Tibial artery (tissue), 4 donors: ENCODE measurements around the gene CEP97.

Experiments used
- DNase-seq, 2 donors: peaks; one replicate each; pipeline ENCODE4 v3.0.0-alpha.2; 2019
- H3K27ac ChIP-seq, 2 donors: fragments of 200-600 bp; sonication (generic) in 1 of 2; 1 replicate in 1 of 2; 2 replicates in 1 of 2; pipeline ENCODE4 v1.5.1; 2018 to 2019; ENCODE audit warnings: mild to moderate bottlenecking in 1 of 2
- H3K27me3 ChIP-seq, 2 donors: fragments of 200-600 bp; sonication (generic) in 1 of 2; one replicate each; pipeline versions ENCODE4 v1.5.1 to v1.6.0; 2016 to 2019
- H3K36me3 ChIP-seq, 3 donors: fragments of 200-600 bp; sonication (generic) in 2 of 3; one replicate each; pipeline ENCODE4 v1.5.1; 2016 to 2019; ENCODE audit warnings: mild to moderate bottlenecking in 2 of 3
- H3K4me1 ChIP-seq, 4 donors: fragments of 200-600 bp; sonication (generic) in 2 of 4; 1 replicate in 3 of 4; 2 replicates in 1 of 4; pipeline ENCODE4 v1.5.1; 2016 to 2019
- H3K4me3 ChIP-seq, 2 donors: fragments of 200-600 bp; sonication (generic) in 1 of 2; 1 replicate in 1 of 2; 2 replicates in 1 of 2; pipeline ENCODE4 v1.5.1; 2018 to 2019; ENCODE audit warnings: mild to moderate bottlenecking in 2 of 2
- H3K9me3 ChIP-seq, 3 donors: fragments of 200-600 bp; sonication (generic) in 1 of 3; one replicate each; pipeline ENCODE4 v1.5.1; 2016 to 2019
- CTCF ChIP-seq, 2 experiments: fragments of 200-600 bp in 1 of 2; fragments of 450-650 bp in 1 of 2; IDR thresholded peaks; one replicate each; pipeline ENCODE4 v1.5.1; 2017 to 2019; ENCODE audit warnings: antibody characterized with exemption in 2 of 2, mild to moderate bottlenecking in 1 of 2, moderate library complexity in 1 of 2
- intact Hi-C: fragments of 100-400 bp; cut with DNase I; formaldehyde crosslinking; loops from one replicate; pipeline ENCODE4 v1.15.0; 2023; ENCODE audit warnings: low total_unique reads

CEP97 gene

GRCh38 chr3:101724329-101725193 lies at the start of gene CEP97:
TSS of gene CEP97 (plus strand) at chr3:101724614. CDS start at chr3:101724677, 63 bp downstream.
- DNase-seq, result peak; percentile 95
- intact Hi-C loops, result loop anchor here (5.0 kb wide), 1 partner anchor 53 kb away; the partner anchor contains the start of gene NXPE3
- H3K4me1 ChIP-seq, result peaks cover 0 to 22% (median 0%) of the 10 kb centered on the region in 4 donors

GRCh38 chr3:101675709-101676215 lies 48.7 kb upstream of the CEP97 start:
- Histone ChIP-seq H3K4me3 (peak overlapping the region; percentile 67 to 100), H3K27me3 (no peaks in the 10 kb centered on the region), H3K9me3 (no peaks in the 10 kb centered on the region), H3K4me1 (peaks cover 7 to 25% (median 20%) of the 10 kb centered on the region in 4 donors), H3K36me3 (peaks cover 13 to 21% (median 20%) of the 10 kb centered on the region in 3 donors), H3K27ac (peak overlapping the region; percentile 89 to 97)
- DNase-seq, result peak in 1 of 2 donors; percentile 51
- intact Hi-C loops, result loop anchor here (10.0 kb wide), 1 partner anchor 101 kb away; the partner anchor contains the start of gene PCNP
- TF ChIP-seq CTCF (IDR thresholded peaks at IDR 0.05), result no peak

More at GRCh38 chr3:101724329-101725193, at the start of gene CEP97:
- Histone ChIP-seq H3K27ac (peak within 1 kb of the TSS; percentile 71 to 82), H3K36me3 (peaks cover 9 to 15% (median 14%) of the 10 kb centered on the region in 3 donors), H3K9me3 (no peaks in the 10 kb centered on the region), H3K27me3 (no peaks in the 10 kb centered on the region), H3K4me3 (peak within 1 kb of the TSS; percentile 67 to 82)
- no peak for TF ChIP-seq CTCF (IDR thresholded peaks at IDR 0.05)

GRCh38 chr3:101676216-101676764 lies 48.1 kb upstream of the CEP97 start:
- peak in 1 of 2 experiments; percentile 10 for TF ChIP-seq CTCF (IDR thresholded peaks at IDR 0.05)
- Histone ChIP-seq H3K4me1 (peaks cover 7 to 25% (median 20%) of the 10 kb centered on the region in 4 donors), H3K4me3 (peak overlapping the region; percentile 67 to 100), H3K36me3 (peaks cover 15 to 22% (median 20%) of the 10 kb centered on the region in 3 donors), H3K27me3 (no peaks in the 10 kb centered on the region), H3K9me3 (no peaks in the 10 kb centered on the region), H3K27ac (peak overlapping the region; percentile 89 to 97)
- intact Hi-C loops, result loop anchor here (10.0 kb wide), 1 partner anchor 101 kb away; the partner anchor contains the start of gene PCNP
- DNase-seq, result peak; percentile 91 to 98

- intact Hi-C loops, result loop anchor here (10.0 kb wide), 1 partner anchor 102 kb away; the partner anchor contains the start of gene PCNP
- peak; percentile 46 to 65 for TF ChIP-seq CTCF (IDR thresholded peaks at IDR 0.05)
- H3K27me3 ChIP-seq, result no peaks in the 10 kb centered on the region
- peaks cover 21 to 28% (median 26%) of the 10 kb centered on the region in 3 donors for H3K36me3 ChIP-seq
- peak within 1 kb of the TSS; percentile 67 to 100 for H3K4me3 ChIP-seq
- no peaks in the 10 kb centered on the region for H3K9me3 ChIP-seq
- peak within 1 kb of the TSS; percentile 89 to 97 for H3K27ac ChIP-seq
- DNase-seq, result peak; percentile 99 to 100
- H3K4me1 ChIP-seq, result peaks cover 7 to 25% (median 22%) of the 10 kb centered on the region in 4 donors
Observed at GRCh38 chr3:101676765-101677435, 47.5 kb upstream of the CEP97 start, which contains the start of gene ZBTB11. TSS of gene ZBTB11 (minus strand) at chr3:101677132. CDS start at chr3:101676914, 218 bp downstream.
